Endodermal cell (in vitro differentiated cells): Measurements from ENCODE around the gene MEGF10. TPM values are rescaled to one million over a fixed set of nuclear protein-coding genes. Genes with fewer than 3 reads are reported as not detected.

ENCODE experiments used
- DNase-seq: peaks from one replicate; pipeline ENCODE4 v3.0.0-alpha.2; 2017
- H3K27ac ChIP-seq: 2 replicates; pipeline ENCODE4 v1.5.1; 2013; ENCODE audit warnings: mild to moderate bottlenecking, low read depth, low read length, moderate library complexity
- H3K27me3 ChIP-seq: 2 replicates; pipeline ENCODE4 v1.6.1; 2013; ENCODE audit warnings: mild to moderate bottlenecking, low read length, moderate library complexity; ENCODE audit not compliant: insufficient read depth, control insufficient read depth, poor library complexity, severe bottlenecking
- H3K36me3 ChIP-seq: 2 replicates; pipeline ENCODE4 v1.7.0; 2013; ENCODE audit warnings: mild to moderate bottlenecking, low read length, moderate library complexity; ENCODE audit not compliant: control insufficient read depth, insufficient read depth
- H3K4me1 ChIP-seq: one replicate; pipeline ENCODE4 v1.7.0; 2013; ENCODE audit warnings: low read length; ENCODE audit not compliant: control insufficient read depth, insufficient read depth
- H3K4me3 ChIP-seq: 2 replicates; pipeline ENCODE4 v1.5.1; 2013; ENCODE audit warnings: mild to moderate bottlenecking, low read length, moderate library complexity
- H3K9ac ChIP-seq: 2 replicates; pipeline ENCODE4 v1.6.1; 2013; ENCODE audit warnings: mild to moderate bottlenecking, low read length, moderate library complexity; ENCODE audit not compliant: poor library complexity, severe bottlenecking; ENCODE audit errors: extremely low read depth
- H3K9me3 ChIP-seq: 2 replicates; pipeline ENCODE4 v1.6.1; 2013; ENCODE audit warnings: mild to moderate bottlenecking, low read length, moderate library complexity; ENCODE audit not compliant: control insufficient read depth
- H3K27ac Mint-ChIP-seq: 2 replicates; pipeline ENCODE4 v1.8.0; 2020; ENCODE audit warnings: mixed read lengths
- H3K27me3 Mint-ChIP-seq: 2 replicates; pipeline ENCODE4 v1.8.0; 2021; ENCODE audit warnings: mild to moderate bottlenecking, mixed read lengths; ENCODE audit not compliant: insufficient read depth
- H3K36me3 Mint-ChIP-seq: 2 replicates; pipeline ENCODE4 v1.8.0; 2020; ENCODE audit warnings: low read depth, mixed read lengths
- H3K4me1 Mint-ChIP-seq: 2 replicates; pipeline ENCODE4 v1.8.0; 2020; ENCODE audit warnings: mixed read lengths
- H3K4me3 Mint-ChIP-seq: 2 replicates; pipeline ENCODE4 v1.8.0; 2020; ENCODE audit warnings: mild to moderate bottlenecking, moderate library complexity, mixed read lengths
- H3K9me3 Mint-ChIP-seq: 2 replicates; pipeline ENCODE4 v1.8.0; 2020; ENCODE audit warnings: mild to moderate bottlenecking, mixed read lengths
- CTCF ChIP-seq: fragments of 200-600 bp; sonication (generic); conservative IDR thresholded peaks from 2 replicates; pipeline ENCODE4 v1.5.0; 2021; ENCODE audit warnings: antibody characterized with exemption, mild to moderate bottlenecking
- WGBS, 2 experiments: methylation state at CpG; one replicate each; pipeline versions ENCODE4 v1.1.5 to v1.1.7; 2013; ENCODE audit warnings: missing lambda C conversion rate in 2 of 2, mixed read lengths in 1 of 2; ENCODE audit not compliant: insufficient coverage in 1 of 2, insufficient read length in 1 of 2; 5-methylcytosine and 5-hydroxymethylcytosine counted together
- total RNA-seq, 2 donors: library from RNA; stranded (reverse); fragmentation: NEBNext Ultra II Directional in 1 of 2; extraction: Animal tissue kit (Norgen Biotek cat#: 25700) in 1 of 2; gene quantifications; 2 replicates in 1 of 2; 3 replicates in 1 of 2; pipeline ENCODE4 v1.2.1, GENCODE V29; 2021

MEGF10 gene
- total RNA-seq, 2 donors from 2014 or later: 12.7 to 17.7 TPM

- no peaks in the 10 kb centered on the region for H3K27me3 Mint-ChIP-seq
- H3K9me3 ChIP-seq: no peaks in the 10 kb centered on the region
- peaks cover 58% of the 10 kb centered on the region for H3K4me1 Mint-ChIP-seq
- no peak for DNase-seq
- H3K27ac Mint-ChIP-seq: no peak overlapping the region
- no peak overlapping the region for H3K4me3 ChIP-seq
- H3K4me1 ChIP-seq: peaks cover 19% of the 10 kb centered on the region
- peaks cover 5% of the 10 kb centered on the region for H3K36me3 Mint-ChIP-seq
- peaks cover 7% of the 10 kb centered on the region for H3K36me3 ChIP-seq
- H3K9me3 Mint-ChIP-seq: no peaks in the 10 kb centered on the region
- H3K9ac ChIP-seq: no peak overlapping the region
- no peaks in the 10 kb centered on the region for H3K27me3 ChIP-seq
- TF ChIP-seq CTCF: no peak
- no peak overlapping the region for H3K27ac ChIP-seq
- no peak overlapping the region for H3K4me3 Mint-ChIP-seq
- WGBS, 2 experiments: 88 to 100% methylated on average over 2 of the region's 2 CpGs
Observed at GRCh38 chr5:127335381-127335780, 44.8 kb downstream of the MEGF10 start.

- peaks cover 47% of the 10 kb centered on the region for H3K4me1 Mint-ChIP-seq
- Histone ChIP-seq H3K27me3 (no peaks in the 10 kb centered on the region), H3K27ac (no peak overlapping the region), H3K9ac (no peak overlapping the region), H3K36me3 (peaks cover 11% of the 10 kb centered on the region), H3K9me3 (no peaks in the 10 kb centered on the region), H3K4me1 (peaks cover 19% of the 10 kb centered on the region), H3K4me3 (no peak overlapping the region)
- H3K27me3 Mint-ChIP-seq: no peaks in the 10 kb centered on the region
- H3K4me3 Mint-ChIP-seq: no peak overlapping the region
- no peak overlapping the region for H3K27ac Mint-ChIP-seq
- WGBS, 2 experiments: 91 to 100% methylated on average over 1 of the region's 1 CpG
- DNase-seq: no peak
- no peaks in the 10 kb centered on the region for H3K9me3 Mint-ChIP-seq
- H3K36me3 Mint-ChIP-seq: peaks cover 9% of the 10 kb centered on the region
- TF ChIP-seq CTCF: no peak
Observed at GRCh38 chr5:127337876-127338275, 47.3 kb downstream of the MEGF10 start.

- no peak overlapping the region for H3K27ac ChIP-seq
Observed at GRCh38 chr5:127338501-127338900, 47.9 kb downstream of the MEGF10 start.

More at GRCh38 chr5:127338501-127338900, 47.9 kb downstream of the MEGF10 start:
- Histone ChIP-seq H3K27me3 (no peaks in the 10 kb centered on the region), H3K9me3 (no peaks in the 10 kb centered on the region), H3K9ac (no peak overlapping the region), H3K4me3 (no peak overlapping the region), H3K4me1 (peaks cover 19% of the 10 kb centered on the region), H3K36me3 (peaks cover 11% of the 10 kb centered on the region)
- Mint-ChIP-seq H3K9me3 (no peaks in the 10 kb centered on the region), H3K27me3 (no peaks in the 10 kb centered on the region), H3K27ac (no peak overlapping the region), H3K4me1 (peaks cover 50% of the 10 kb centered on the region), H3K4me3 (no peak overlapping the region), H3K36me3 (peaks cover 11% of the 10 kb centered on the region)
- TF ChIP-seq CTCF: no peak
- WGBS, 2 experiments: 70 to 76% methylated on average over 1 of the region's 1 CpG
- no peak for DNase-seq
